ENCODE results near the gene PAOX.

DNA sequence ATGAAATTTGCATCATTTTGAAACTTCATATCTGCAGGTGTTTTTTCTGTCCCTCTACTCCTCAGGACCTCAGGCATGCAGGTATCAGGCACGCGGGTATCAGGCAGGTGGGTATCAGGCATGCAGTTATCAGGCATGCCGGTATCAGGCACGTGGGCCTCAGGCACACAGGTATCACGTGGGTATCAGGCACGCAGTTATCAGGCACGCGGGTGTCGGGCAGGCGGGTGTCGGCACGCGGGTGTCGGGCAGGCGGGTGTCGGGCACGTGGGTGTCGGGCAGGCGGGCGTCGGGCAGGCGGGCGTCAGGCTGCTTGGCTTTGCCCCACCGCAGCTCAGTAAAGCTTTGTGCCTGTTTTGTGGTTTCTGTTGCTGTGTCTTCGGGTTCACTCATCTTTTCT is 36.7 kb downstream of the PAOX start:
- TF ChIP-seq CTCF (IDR thresholded peaks at IDR 0.05) = no peak
- no peak for TF ChIP-seq EZH2phosphoT487 (IDR thresholded peaks at IDR 0.05)
- TF ChIP-seq EZH2 (IDR thresholded peaks at IDR 0.05) = no peak
